Osteoblast (primary cell): ENCODE data around the gene GDF9. TPM values are rescaled to one million over a fixed set of nuclear protein-coding genes. Genes with fewer than 3 reads are reported as not detected.

ENCODE experiments used
- DNase-seq: peaks from one replicate; pipeline ENCODE4 v3.0.0; 2011; ENCODE audit warnings: low spot score, mixed read lengths; ENCODE audit not compliant: insufficient read length; ENCODE audit errors: missing footprints
- H2AFZ ChIP-seq: 2 replicates; pipeline ENCODE4 v1.6.0; 2011; ENCODE audit warnings: mild to moderate bottlenecking, low read length
- H3K27ac ChIP-seq: 2 replicates; pipeline ENCODE4 v1.5.1; 2011; ENCODE audit warnings: mild to moderate bottlenecking, low read depth, low read length, moderate library complexity
- H3K27me3 ChIP-seq: 2 replicates; pipeline ENCODE4 v1.6.0; 2012; ENCODE audit warnings: mild to moderate bottlenecking, control low read depth, inconsistent platforms, low read length, moderate library complexity; ENCODE audit not compliant: insufficient read depth
- H3K36me3 ChIP-seq: 2 replicates; pipeline ENCODE4 v1.5.1; 2011; ENCODE audit warnings: mild to moderate bottlenecking, low read length, control low read depth, moderate library complexity; ENCODE audit not compliant: insufficient read depth
- H3K4me1 ChIP-seq: 2 replicates; pipeline ENCODE4 v1.5.1; 2011; ENCODE audit warnings: mild to moderate bottlenecking, low read length, control low read depth, moderate library complexity; ENCODE audit not compliant: insufficient read depth
- H3K4me2 ChIP-seq: 2 replicates; pipeline ENCODE4 v1.6.0; 2011; ENCODE audit warnings: mild to moderate bottlenecking, low read length; ENCODE audit not compliant: insufficient read depth
- H3K4me3 ChIP-seq: fragments of 200-600 bp; sonication (generic); 3 replicates; pipeline ENCODE4 v1.5.1; 2012; ENCODE audit warnings: mild to moderate bottlenecking, low read length, inconsistent platforms; ENCODE audit not compliant: insufficient read depth
- H3K79me2 ChIP-seq: 2 replicates; pipeline ENCODE4 v1.6.0; 2012; ENCODE audit warnings: mild to moderate bottlenecking, low read length, control low read depth, inconsistent platforms; ENCODE audit not compliant: insufficient read depth
- H3K9me3 ChIP-seq: 2 replicates; pipeline ENCODE4 v1.5.1; 2011; ENCODE audit warnings: low read depth, low read length, control low read depth
- H4K20me1 ChIP-seq: 2 replicates; pipeline ENCODE4 v1.6.0; 2012; ENCODE audit warnings: mild to moderate bottlenecking, low read length, control low read depth; ENCODE audit not compliant: insufficient read depth
- CTCF ChIP-seq: IDR thresholded peaks from 2 replicates; pipeline ENCODE4 v1.5.1; 2011; ENCODE audit warnings: mild to moderate bottlenecking, low read depth, low read length, moderate library complexity; ENCODE audit errors: extremely low read depth
- total RNA-seq: library from RNA; depleted of rRNA; stranded (reverse); fragments of >200 nt; gene quantifications from 2 replicates; pipeline ENCODE4 v1.2.3, GENCODE V29; 2012

The GDF9 gene
- total RNA-seq, 1 donor, result 0.36 TPM

DNA sequence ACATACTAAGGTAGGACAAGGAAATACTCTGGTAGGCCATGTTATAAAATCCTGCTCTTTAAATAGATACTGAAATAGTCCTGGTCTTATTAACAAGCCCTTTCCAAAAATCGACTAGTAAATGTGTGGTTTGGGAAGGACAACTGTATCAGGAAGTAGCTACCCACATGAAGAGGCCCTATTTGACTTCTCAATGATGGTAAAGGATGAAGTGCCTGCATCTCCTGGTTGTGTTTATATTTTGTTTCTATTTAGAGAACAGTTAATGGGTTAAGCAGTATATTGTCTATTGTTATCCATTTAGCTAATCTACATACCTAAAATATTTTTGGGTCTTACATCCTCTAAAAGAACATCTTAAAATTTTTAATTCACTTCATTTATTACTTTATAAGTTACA lies 12.5 kb downstream of the GDF9 start:
- Histone ChIP-seq H3K27me3 (no peaks in the 10 kb centered on the region), H2AFZ (no peak overlapping the region), H3K4me1 (no peaks in the 10 kb centered on the region), H3K9me3 (no peaks in the 10 kb centered on the region), H3K36me3 (no peaks in the 10 kb centered on the region), H3K27ac (no peak overlapping the region), H4K20me1 (no peaks in the 10 kb centered on the region), H3K79me2 (no peaks in the 10 kb centered on the region), H3K4me2 (no peak overlapping the region), H3K4me3 (no peak overlapping the region)
- TF ChIP-seq CTCF, result no peak
- DNase-seq, result peak; percentile 41

DNA sequence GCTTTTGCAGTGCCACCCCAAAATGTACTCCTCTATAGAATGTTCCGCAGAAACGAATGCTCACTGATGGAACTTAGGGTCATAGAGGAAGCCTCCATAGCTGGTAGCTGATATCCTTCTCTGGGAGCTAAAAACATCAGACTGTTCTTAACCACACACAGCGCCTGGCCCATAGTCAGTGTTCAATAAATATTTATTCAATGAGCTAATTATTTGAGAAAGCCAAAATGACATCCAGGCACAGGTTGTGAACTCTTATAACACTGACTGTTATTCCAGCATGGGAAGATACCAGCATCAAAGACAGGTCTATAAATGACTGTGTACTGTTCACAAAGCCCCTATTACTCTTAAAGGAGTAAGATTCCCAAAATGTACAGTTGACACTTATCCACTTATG lies 12.9 kb downstream of the GDF9 start:
- no peak for DNase-seq
- Histone ChIP-seq H3K79me2 (no peaks in the 10 kb centered on the region), H3K36me3 (no peaks in the 10 kb centered on the region), H3K4me2 (no peak overlapping the region), H3K9me3 (no peaks in the 10 kb centered on the region), H3K4me3 (no peak overlapping the region), H4K20me1 (no peaks in the 10 kb centered on the region), H3K27me3 (no peaks in the 10 kb centered on the region), H3K27ac (no peak overlapping the region), H2AFZ (no peak overlapping the region), H3K4me1 (no peaks in the 10 kb centered on the region)
- TF ChIP-seq CTCF, result no peak

- no peaks in the 10 kb centered on the region for H3K27me3 ChIP-seq
- H3K36me3 ChIP-seq, result no peaks in the 10 kb centered on the region
- H4K20me1 ChIP-seq, result no peaks in the 10 kb centered on the region
- H3K9me3 ChIP-seq, result no peaks in the 10 kb centered on the region
- no peak overlapping the region for H3K4me3 ChIP-seq
- H3K4me2 ChIP-seq, result no peak overlapping the region
- H3K79me2 ChIP-seq, result no peaks in the 10 kb centered on the region
- no peak overlapping the region for H3K27ac ChIP-seq
- peak; percentile 84 for DNase-seq
- TF ChIP-seq CTCF, result no peak
- H2AFZ ChIP-seq, result peak overlapping the region; percentile 57
- H3K4me1 ChIP-seq, result no peaks in the 10 kb centered on the region
These were observed 16.2 kb downstream of the GDF9 start for GRCh38 chr5:132850066-132850465.

DNA sequence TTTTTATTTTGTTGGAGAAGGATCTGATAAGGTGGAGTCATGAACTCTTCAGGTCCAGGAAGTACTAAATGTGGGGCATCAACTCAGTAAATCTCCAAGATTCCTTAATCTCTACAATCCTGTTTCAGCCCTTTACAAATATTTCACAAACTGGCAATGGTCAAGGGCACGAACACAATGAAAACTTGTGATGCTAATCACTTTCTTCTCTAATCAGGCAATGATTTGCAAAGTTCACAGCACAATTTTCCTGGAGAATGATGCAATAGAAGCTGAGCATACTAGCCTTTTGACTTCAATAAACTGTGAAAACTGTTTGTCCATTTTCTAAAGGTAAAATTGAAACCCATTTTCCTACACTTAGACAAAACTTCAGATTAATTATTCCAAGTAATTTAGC lies 16.9 kb downstream of the GDF9 start:
- DNase-seq, result no peak
- Histone ChIP-seq H2AFZ (no peak overlapping the region), H4K20me1 (no peaks in the 10 kb centered on the region), H3K36me3 (no peaks in the 10 kb centered on the region), H3K4me3 (no peak overlapping the region), H3K4me1 (no peaks in the 10 kb centered on the region), H3K27me3 (no peaks in the 10 kb centered on the region), H3K9me3 (no peaks in the 10 kb centered on the region), H3K79me2 (no peaks in the 10 kb centered on the region), H3K4me2 (no peak overlapping the region), H3K27ac (no peak overlapping the region)
- TF ChIP-seq CTCF, result no peak
